ENCODE results near the gene ABI1. TPM values are rescaled to one million over a fixed set of nuclear protein-coding genes. Genes with fewer than 3 reads are reported as not detected.
A peak's percentile ranks its signal among the peaks of the same experiment; 100 is the strongest.

ABI1 gene
- total and polyA plus RNA-seq, 2 of the 13 experiments (the other 11 are each of a cell fraction or from before 2014, with no cell fraction given) = 20.9 to 22.9 TPM

GRCh38 chr10:26860443-26861204 lies at the start of gene ABI1 (continued):
- TF ChIP-seq SATB2 (CRISPR knock-in tag; IDR thresholded peaks at IDR 0.05) = no peak
- peak; percentile 75; the same call in 1 of the 2 replicates for TF ChIP-seq BCL3 (CRISPR knock-in tag; IDR thresholded peaks at IDR 0.05)
- TF ChIP-seq HNF4A (CRISPR knock-in tag; IDR thresholded peaks at IDR 0.05) = no peak
- TF ChIP-seq IRF1 (CRISPR knock-in tag; IDR thresholded peaks at IDR 0.05; ENCODE audit: low read depth) = no peak
- TF ChIP-seq ZNF816 (CRISPR knock-in tag; IDR thresholded peaks at IDR 0.05; ENCODE audit: borderline replicate concordance) = no peak
- TF ChIP-seq BATF2 (CRISPR knock-in tag; IDR thresholded peaks at IDR 0.05) = no peak
- TF ChIP-seq NFE2L1 (CRISPR knock-in tag; IDR thresholded peaks at IDR 0.05; ENCODE audit: borderline replicate concordance) = no peak
- TF ChIP-seq LCORL (IDR thresholded peaks at IDR 0.05) = no peak
- TF ChIP-seq LCORL (CRISPR knock-in tag; IDR thresholded peaks at IDR 0.05) = peak; percentile 59
- no peak; the same call in 1 of the 2 replicates for TF ChIP-seq ZNF460 (CRISPR knock-in tag; IDR thresholded peaks at IDR 0.05; ENCODE audit: borderline replicate concordance)
- TF ChIP-seq DR1 (CRISPR knock-in tag; IDR thresholded peaks at IDR 0.05) = peak; percentile 62
- peak; percentile 34 for TF ChIP-seq ATF7-NPFF (CRISPR knock-in tag; IDR thresholded peaks at IDR 0.05; ENCODE audit: low read depth)
- TF ChIP-seq ZKSCAN1 (IDR thresholded peaks at IDR 0.05; ENCODE audit: low read length) = no peak
- TF ChIP-seq SNRNP70 (IDR thresholded peaks at IDR 0.05; ENCODE audit: low read depth, low read length) = no peak
- TF ChIP-seq ZNF691 (CRISPR knock-in tag; IDR thresholded peaks at IDR 0.05; ENCODE audit: borderline replicate concordance, low read depth) = no peak; the same call in 1 of the 2 replicates
- TF ChIP-seq ZBTB44 (CRISPR knock-in tag; IDR thresholded peaks at IDR 0.05) = no peak
- TF ChIP-seq ZNF687 (CRISPR knock-in tag; IDR thresholded peaks at IDR 0.05) = peak; percentile 77
- TF ChIP-seq ZIK1 (CRISPR knock-in tag; IDR thresholded peaks at IDR 0.05; ENCODE audit: borderline replicate concordance, low read depth) = no peak; the same call in 1 of the 2 replicates
